Right hindlimb (tissue), 1 donor: Measurements from ENCODE around the gene BBC3.
A peak's percentile ranks its signal among the peaks of the same experiment; 100 is the strongest.

Source experiments
- DNase-seq: peaks from one replicate; pipeline ENCODE4 v3.0.0-alpha.2; 2018

The BBC3 gene

GRCh38 chr19:47230054-47230920 lies 712 bp downstream of the BBC3 start:
- DNase-seq, result peak; percentile 55

GRCh38 chr19:47229676-47230053 lies 1.3 kb downstream of the BBC3 start:
- peak; percentile 32 for DNase-seq

- DNase-seq, result peak; percentile 44
These were observed 1.9 kb downstream of the BBC3 start for GRCh38 chr19:47228937-47229675.

- DNase-seq, result peak; percentile 34
These were observed 2.6 kb downstream of the BBC3 start for GRCh38 chr19:47228168-47228936.

GRCh38 chr19:47227352-47228167 lies 3.4 kb downstream of the BBC3 start:
- DNase-seq, result peak; percentile 88

- DNase-seq, result peak; percentile 73
These were observed 4.3 kb downstream of the BBC3 start for GRCh38 chr19:47226426-47227351.

GRCh38 chr19:47225746-47226425 lies 5.1 kb downstream of the BBC3 start:
- peak; percentile 91 for DNase-seq

- no peak for DNase-seq
These were observed 9.1 kb downstream of the BBC3 start for GRCh38 chr19:47221890-47222289.

GRCh38 chr19:47221080-47221841 lies 9.7 kb downstream of the BBC3 start:
- no peak for DNase-seq

- no peak for DNase-seq
These were observed 15.4 kb downstream of the BBC3 start for GRCh38 chr19:47215581-47215980.

- peak; percentile 80 for DNase-seq
These were observed 20.2 kb downstream of the BBC3 start for GRCh38 chr19:47210689-47211316.

- no peak for DNase-seq
These were observed 20.9 kb downstream of the BBC3 start for GRCh38 chr19:47210180-47210490.

- no peak for DNase-seq
These were observed 21.4 kb downstream of the BBC3 start for GRCh38 chr19:47209319-47210179.

GRCh38 chr19:47203254-47203653 lies 27.7 kb downstream of the BBC3 start:
- no peak for DNase-seq

GRCh38 chr19:47200530-47200929 lies 30.5 kb downstream of the BBC3 start:
- no peak for DNase-seq

GRCh38 chr19:47197141-47197540 lies 33.9 kb downstream of the BBC3 start:
- DNase-seq, result no peak

GRCh38 chr19:47195434-47195833 lies 35.6 kb downstream of the BBC3 start:
- DNase-seq, result no peak

- peak; percentile 70 for DNase-seq
These were observed 40.8 kb downstream of the BBC3 start for GRCh38 chr19:47190167-47190727.
